BJ (cell line): Measurements from ENCODE around the gene TANGO2. TPM values are rescaled to one million over a fixed set of nuclear protein-coding genes. Genes with fewer than 3 reads are reported as not detected.

ENCODE experiments used
- CTCF ChIA-PET: fragments of 350-600 bp; formaldehyde crosslinking; extraction: SDS; loops from one replicate; lab custom pipeline; 2021; ENCODE audit warnings: antibody characterized with exemption, inconsistent platforms; lab: Yijun Ruan, JAX
- POLR2A ChIA-PET: fragments of 300-600 bp; sonication (Branson Sonifier 250); formaldehyde crosslinking; extraction: SDS; loops from one replicate; lab custom pipeline; 2021; ENCODE audit warnings: antibody characterized with exemption; lab: Charles Lee
- DNase-seq: peaks from one replicate; pipeline ENCODE4 v3.0.0-alpha.2; 2011; ENCODE audit warnings: low read depth
- H3K27me3 ChIP-seq: 2 replicates; pipeline ENCODE4 v1.6.0; 2011; ENCODE audit warnings: low read length; ENCODE audit not compliant: control insufficient read depth, insufficient read depth
- H3K36me3 ChIP-seq: 2 replicates; pipeline ENCODE4 v1.5.1; 2011; ENCODE audit warnings: low read length; ENCODE audit not compliant: control insufficient read depth, insufficient read depth
- H3K4me3 ChIP-seq: 2 replicates; pipeline ENCODE4 v1.5.1; 2011; ENCODE audit warnings: low read depth, mild to moderate bottlenecking, control low read depth, low read length
- polyA plus RNA-seq: library from polyadenylated mRNA; depleted of rRNA; stranded (reverse); fragments of >200 nt; gene quantifications from 2 replicates; pipeline ENCODE4 v1.2.3, GENCODE V29; 2011
- TF ChIP-seq, protein P1 (sequence below): IDR thresholded peaks from 2 replicates; pipeline ENCODE4 v1.5.1; 2011; ENCODE audit warnings: low read depth, mild to moderate bottlenecking, control low read depth, inconsistent platforms, low read length, moderate library complexity; ENCODE audit not compliant: insufficient read depth

Gene TANGO2
- polyA plus RNA-seq, 1 experiment: 51.7 TPM

DNA sequence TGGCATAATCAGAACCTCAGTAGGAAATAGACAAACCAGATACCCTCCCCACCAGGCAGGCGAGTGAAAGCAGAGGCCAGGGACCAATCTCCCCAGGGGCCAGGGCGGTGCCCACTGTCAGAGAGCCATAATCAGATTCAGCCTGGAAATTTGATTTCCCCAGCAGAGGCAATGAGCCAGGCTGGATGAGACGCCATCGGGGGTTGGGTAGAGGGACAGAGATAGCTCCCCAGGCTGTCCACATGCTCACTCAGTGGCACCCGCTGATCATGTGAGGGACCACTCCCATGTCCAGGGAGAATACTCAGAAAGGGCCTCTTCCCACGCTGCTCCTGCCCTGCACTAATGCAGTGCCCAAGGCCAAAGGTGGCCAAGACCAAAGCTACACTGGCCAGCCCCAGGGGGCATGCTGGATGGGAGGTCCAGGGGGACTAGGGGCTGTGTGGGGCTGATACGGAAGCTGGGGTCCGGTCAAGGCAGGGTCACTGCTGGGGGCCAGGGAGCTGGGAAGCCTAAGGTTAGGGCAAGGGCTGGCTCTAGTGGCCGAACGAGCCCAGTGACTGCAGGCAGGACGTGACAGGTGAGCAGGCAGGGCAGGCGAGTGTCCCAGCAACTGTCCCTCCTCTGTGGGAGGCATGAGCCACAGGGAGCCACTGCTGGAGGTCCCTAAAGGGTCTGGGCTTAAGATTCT is 24.1 kb upstream of the TANGO2 start:
- no peak for DNase-seq
- ChIA-PET POLR2A (no interaction called here), CTCF (interaction anchor here (2.9 kb wide), 1 partner anchor 17 kb away, joined by 11 read pairs; no protein-coding TSS in a partner anchor)

DNA sequence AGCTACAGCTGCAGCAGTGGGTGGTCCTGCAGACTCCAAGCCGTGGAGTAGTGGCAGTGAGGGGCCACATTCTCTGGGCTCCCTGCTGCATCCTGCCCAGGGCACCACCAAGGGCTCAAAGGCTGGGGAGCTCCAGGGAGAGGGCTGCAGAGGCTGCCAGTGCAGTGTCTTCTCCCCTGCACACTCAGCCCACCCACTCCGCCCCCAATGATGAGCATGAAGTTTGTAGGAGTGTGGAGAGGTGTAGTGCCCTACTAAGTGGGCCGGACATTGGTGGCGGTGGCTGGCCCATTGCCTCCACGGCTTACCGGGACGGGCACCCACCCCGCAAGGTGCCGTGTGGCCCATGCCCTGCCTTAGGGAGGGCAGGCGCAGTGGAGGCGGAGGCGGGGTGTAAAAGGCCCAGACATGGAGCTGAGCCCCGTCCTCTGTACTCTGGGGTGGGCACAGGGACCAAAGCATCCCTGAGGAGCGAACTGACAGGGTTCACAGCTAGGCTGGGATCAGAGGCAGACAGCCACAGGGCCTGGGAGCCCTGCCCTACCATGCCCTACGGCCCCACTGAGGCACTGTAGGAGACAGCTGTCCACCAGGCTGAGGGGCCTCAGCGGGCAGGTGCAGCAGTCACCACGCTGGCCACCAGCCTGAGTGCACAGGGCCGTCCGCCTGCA is 23.2 kb upstream of the TANGO2 start:
- DNase-seq: no peak
- TF ChIP-seq, protein P1, sequence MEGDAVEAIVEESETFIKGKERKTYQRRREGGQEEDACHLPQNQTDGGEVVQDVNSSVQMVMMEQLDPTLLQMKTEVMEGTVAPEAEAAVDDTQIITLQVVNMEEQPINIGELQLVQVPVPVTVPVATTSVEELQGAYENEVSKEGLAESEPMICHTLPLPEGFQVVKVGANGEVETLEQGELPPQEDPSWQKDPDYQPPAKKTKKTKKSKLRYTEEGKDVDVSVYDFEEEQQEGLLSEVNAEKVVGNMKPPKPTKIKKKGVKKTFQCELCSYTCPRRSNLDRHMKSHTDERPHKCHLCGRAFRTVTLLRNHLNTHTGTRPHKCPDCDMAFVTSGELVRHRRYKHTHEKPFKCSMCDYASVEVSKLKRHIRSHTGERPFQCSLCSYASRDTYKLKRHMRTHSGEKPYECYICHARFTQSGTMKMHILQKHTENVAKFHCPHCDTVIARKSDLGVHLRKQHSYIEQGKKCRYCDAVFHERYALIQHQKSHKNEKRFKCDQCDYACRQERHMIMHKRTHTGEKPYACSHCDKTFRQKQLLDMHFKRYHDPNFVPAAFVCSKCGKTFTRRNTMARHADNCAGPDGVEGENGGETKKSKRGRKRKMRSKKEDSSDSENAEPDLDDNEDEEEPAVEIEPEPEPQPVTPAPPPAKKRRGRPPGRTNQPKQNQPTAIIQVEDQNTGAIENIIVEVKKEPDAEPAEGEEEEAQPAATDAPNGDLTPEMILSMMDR: no peak
- ChIA-PET CTCF (interaction anchor here (0.9 kb wide), 1 partner anchor 16 kb away, joined by 4 read pairs; no protein-coding TSS in a partner anchor), POLR2A (no interaction called here)
- Histone ChIP-seq H3K4me3 (no peak overlapping the region), H3K27me3 (no peaks in the 10 kb centered on the region; the same call in 1 of the 2 replicates), H3K36me3 (no peaks in the 10 kb centered on the region)

More for the DNA sequence above, 24.1 kb upstream of the TANGO2 start:
- TF ChIP-seq, protein P1: no peak
- no peak overlapping the region for H3K4me3 ChIP-seq
- H3K36me3 ChIP-seq: no peaks in the 10 kb centered on the region
- H3K27me3 ChIP-seq: no peaks in the 10 kb centered on the region

DNA sequence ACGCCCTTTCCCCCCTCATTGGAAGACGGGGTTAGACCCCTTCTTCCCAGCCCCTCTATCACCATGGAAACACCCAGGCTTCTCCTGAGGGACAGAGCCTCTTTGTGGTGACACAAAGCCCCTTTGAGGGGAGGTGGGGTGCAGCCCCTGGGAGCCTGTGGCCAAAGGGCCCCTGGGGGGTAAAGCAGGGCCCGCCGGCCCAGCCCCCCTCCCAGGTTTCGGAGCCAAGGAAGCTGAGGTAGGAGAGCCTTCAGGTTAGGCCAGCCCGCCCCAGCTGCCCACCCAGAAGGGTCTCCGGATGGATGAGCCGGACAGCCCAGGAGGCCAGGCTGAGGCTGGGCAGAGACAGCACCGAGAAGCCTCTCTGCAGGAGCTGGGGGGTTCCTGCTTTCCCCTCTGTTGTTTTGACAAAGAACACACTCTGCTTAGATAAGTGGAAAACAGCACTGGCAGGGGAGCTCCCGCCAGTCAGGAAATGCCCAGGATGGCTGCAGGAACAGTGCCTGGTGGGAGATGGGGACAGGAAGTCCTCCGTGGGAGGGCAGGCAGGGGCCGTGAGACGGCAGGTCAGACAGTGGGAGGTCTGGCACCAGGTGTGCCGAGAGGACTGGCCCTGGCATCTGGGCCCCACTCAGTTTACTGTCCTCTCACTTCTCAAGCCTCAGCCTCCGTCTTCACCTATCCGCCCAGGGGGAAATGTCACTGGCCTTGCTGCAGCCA is 22.5 kb upstream of the TANGO2 start:
- ChIA-PET POLR2A (no interaction called here), CTCF (interaction anchor here (0.9 kb wide), 1 partner anchor 15 kb away, joined by 4 read pairs; no protein-coding TSS in a partner anchor)

DNA sequence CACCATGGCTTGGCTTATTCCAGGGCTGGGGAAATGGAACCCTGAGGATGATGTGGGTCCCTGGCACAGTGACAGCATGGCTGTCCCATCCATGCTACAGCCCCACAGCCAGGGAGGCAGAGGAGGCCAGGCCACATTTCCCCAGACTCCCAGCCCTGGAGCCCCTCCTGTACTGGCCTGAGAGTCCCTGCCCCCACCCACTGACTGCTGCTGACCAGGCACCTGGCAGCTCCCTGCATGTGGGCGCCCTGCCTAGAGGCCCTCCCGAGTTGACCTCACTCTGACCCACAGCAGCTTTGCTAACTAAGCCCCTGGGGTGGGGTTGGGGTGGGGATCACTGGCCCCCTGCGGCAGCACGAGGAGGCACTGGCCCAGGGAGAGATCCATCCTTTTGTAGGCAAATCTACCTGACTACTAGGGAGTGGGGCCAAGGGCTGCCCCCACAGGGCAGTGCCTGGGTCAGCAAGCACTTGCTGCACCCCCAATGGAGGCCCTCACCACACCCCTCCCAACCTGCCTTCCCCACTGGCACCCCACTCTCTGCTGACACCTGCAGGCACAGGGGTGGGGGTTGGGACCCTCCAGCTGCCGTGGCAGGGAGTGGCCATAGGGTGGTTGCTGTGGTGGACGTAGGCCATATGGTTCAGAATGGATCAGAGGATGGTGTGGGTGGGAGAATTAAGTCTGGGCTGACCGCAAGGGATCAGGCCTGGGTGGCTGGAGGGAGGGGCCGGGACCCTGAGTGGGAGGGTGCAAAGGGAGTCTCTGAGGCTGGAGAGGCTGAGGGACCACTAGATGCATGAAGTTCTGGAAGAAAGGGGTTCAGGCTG is 21.7 kb upstream of the TANGO2 start:
- ChIA-PET POLR2A (no interaction called here), CTCF (interaction anchor here (0.9 kb wide), 1 partner anchor 14 kb away, joined by 4 read pairs; no protein-coding TSS in a partner anchor)
- Histone ChIP-seq H3K27me3 (no peaks in the 10 kb centered on the region; the same call in 1 of the 2 replicates), H3K36me3 (no peaks in the 10 kb centered on the region), H3K4me3 (no peak overlapping the region)
- DNase-seq: no peak
- TF ChIP-seq, protein P1: no peak

More for the DNA sequence above, 22.5 kb upstream of the TANGO2 start:
- no peaks in the 10 kb centered on the region for H3K36me3 ChIP-seq
- no peak overlapping the region for H3K4me3 ChIP-seq
- TF ChIP-seq, protein P1: no peak
- no peak for DNase-seq
- no peaks in the 10 kb centered on the region; the same call in 1 of the 2 replicates for H3K27me3 ChIP-seq
